HCT116 (cell line): ENCODE data around the gene LIMS2. TPM values are rescaled to one million over a fixed set of nuclear protein-coding genes. Genes with fewer than 3 reads are reported as not detected.

Experiments used
- ATAC-seq: fragments of 200-7000 bp; cut with Tn5 transposase; 2 replicates; pipeline ENCODE4 v1.9.1; 2020; ENCODE audit warnings: mild to moderate bottlenecking, moderate library complexity
- BruUV-seq: library from RNA; stranded (reverse); fragments of 400-500 nt; replicated peaks from 2 replicates; lab custom pipeline; 2021; lab: Mats Ljungman, UMichigan
- CTCF ChIA-PET: fragments of 300-600 bp; sonication (Branson Sonifier 250); formaldehyde crosslinking; loops from one replicate; lab custom pipeline; 2021; ENCODE audit warnings: antibody characterized with exemption; lab: Charles Lee
- POLR2A ChIA-PET: fragments of 300-600, 350-600 bp; sonication (Branson Sonifier 250); formaldehyde crosslinking; loops from one replicate; lab custom pipeline; 2021; ENCODE audit warnings: antibody characterized with exemption; lab: Charles Lee
- RAD21 ChIA-PET, 2 experiments: fragments of 300-600 bp; sonication (Branson Sonifier 250); formaldehyde crosslinking; loops; one replicate each; lab custom pipeline; 2023; ENCODE audit warnings: low total read pairs in 2 of 2; ENCODE audit not compliant: uncharacterized antibody in 2 of 2, unreplicated experiment in 2 of 2, low non-redundant PET in 1 of 2; lab: Charles Lee
- DNase-seq: peaks from one replicate; pipeline ENCODE4 v3.0.0-alpha.2; 2010; ENCODE audit warnings: low read depth, low spot score
- H2AFZ ChIP-seq: fragments of 200-600 bp; shearing (Covaris generic), sonication (generic); 2 replicates; pipeline ENCODE4 v1.6.1; 2017; ENCODE audit warnings: low read depth, mixed run types, mixed read lengths, antibody characterized with exemption, low read length; ENCODE audit not compliant: poor library complexity, severe bottlenecking
- H3K27ac ChIP-seq: 2 replicates; pipeline ENCODE4 v1.5.1; 2012; ENCODE audit warnings: low read depth, low read length
- H3K27me3 ChIP-seq: fragments of 200-600 bp; sonication (generic); 2 replicates; pipeline ENCODE4 v1.6.1; 2016; ENCODE audit warnings: mixed run types, low read length, mixed read lengths; ENCODE audit not compliant: insufficient read depth
- H3K36me3 ChIP-seq, 2 experiments: fragments of 200-500 bp in 1 of 2; fragments of 200-600 bp in 1 of 2; sonication (Bioruptor generic) in 1 of 2; sonication (generic) in 1 of 2; 2 replicates each; pipeline versions ENCODE4 v1.5.1 to v1.6.1; 2014 to 2016; ENCODE audit warnings: low read length in 2 of 2, inconsistent platforms in 1 of 2, mixed read lengths in 1 of 2, mixed run types in 1 of 2; ENCODE audit not compliant: insufficient read depth in 2 of 2, control insufficient read depth in 1 of 2
- H3K4me1 ChIP-seq, 2 experiments: fragments of 200-600 bp in 1 of 2; sonication (generic) in 1 of 2; 2 replicates each; pipeline versions ENCODE4 v1.5.1 to v1.6.1; 2012 to 2017; ENCODE audit warnings: low read length in 2 of 2, inconsistent platforms in 1 of 2, mild to moderate bottlenecking in 1 of 2, mixed read lengths in 1 of 2, mixed run types in 1 of 2, moderate library complexity in 1 of 2; ENCODE audit not compliant: insufficient read depth in 2 of 2, control insufficient read depth in 1 of 2
- H3K4me2 ChIP-seq: fragments of 200-600 bp; sonication (generic); 2 replicates; pipeline ENCODE4 v1.6.1; 2017; ENCODE audit warnings: mixed run types, low read length, mixed read lengths
- H3K4me3 ChIP-seq, 2 experiments: fragments of 200-600 bp in 1 of 2; sonication (generic) in 1 of 2; replicated peaks in 1 of 2; 2 replicates each; pipeline ENCODE4 v1.5.1; 2011 to 2016; ENCODE audit warnings: low read length in 2 of 2, control low read depth in 1 of 2, low read depth in 1 of 2, mild to moderate bottlenecking in 1 of 2, mixed read lengths in 1 of 2, mixed run types in 1 of 2
- H3K79me2 ChIP-seq: fragments of 200-600 bp; sonication (generic); 2 replicates; pipeline ENCODE4 v1.6.1; 2017; ENCODE audit warnings: mild to moderate bottlenecking, mixed run types, low read length, moderate library complexity, mixed read lengths; ENCODE audit not compliant: insufficient read depth
- H3K9ac ChIP-seq: fragments of 200-600 bp; sonication (generic); 2 replicates; pipeline ENCODE4 v1.6.1; 2016; ENCODE audit warnings: low read length, mixed read lengths
- H3K9me2 ChIP-seq: fragments of 200-600 bp; sonication (generic), shearing (Covaris generic); 2 replicates; pipeline ENCODE4 v1.6.1; 2017; ENCODE audit warnings: mixed run types, mild to moderate bottlenecking, moderate library complexity; ENCODE audit not compliant: insufficient read depth
- H3K9me3 ChIP-seq, 2 experiments: fragments of 200-500 bp in 1 of 2; fragments of 200-600 bp in 1 of 2; sonication (Bioruptor generic) in 1 of 2; sonication (generic) in 1 of 2; 2 replicates each; pipeline ENCODE4 v1.6.1; 2014 to 2017; ENCODE audit warnings: low read length in 2 of 2, mixed read lengths in 2 of 2, inconsistent platforms in 1 of 2, low read depth in 1 of 2, mild to moderate bottlenecking in 1 of 2, mixed run types in 1 of 2, moderate library complexity in 1 of 2; ENCODE audit not compliant: control insufficient read depth in 1 of 2, insufficient read depth in 1 of 2
- H4K20me1 ChIP-seq: fragments of 200-600 bp; sonication (generic), shearing (Covaris generic); 2 replicates; pipeline ENCODE4 v1.6.1; 2017; ENCODE audit warnings: mixed run types, mild to moderate bottlenecking, moderate library complexity; ENCODE audit not compliant: insufficient read depth
- CBX3 ChIP-seq: IDR thresholded peaks from 2 replicates; pipeline ENCODE4 v1.6.1; 2012; ENCODE audit warnings: low read depth
- ELF1 ChIP-seq: IDR thresholded peaks from 2 replicates; pipeline ENCODE4 v1.6.1; 2012; ENCODE audit warnings: low read depth, borderline replicate concordance
- EZH2 ChIP-seq: fragments of 200-600 bp; sonication (generic); IDR thresholded peaks from 2 replicates; pipeline ENCODE4 v1.6.1; 2017; ENCODE audit warnings: antibody characterized with exemption, mixed run types
- EZH2phosphoT487 ChIP-seq: fragments of 200-600 bp; IDR thresholded peaks from 2 replicates; pipeline ENCODE4 v1.6.1; 2018; ENCODE audit warnings: antibody characterized with exemption, borderline replicate concordance
- FOSL1 ChIP-seq: IDR thresholded peaks from 2 replicates; pipeline ENCODE4 v1.6.1; 2012; ENCODE audit warnings: low read depth
- JUND ChIP-seq: IDR thresholded peaks from 2 replicates; pipeline ENCODE4 v1.6.1; 2012
- POLR2A ChIP-seq: IDR thresholded peaks from 2 replicates; pipeline ENCODE4 v1.7.0; 2011; ENCODE audit warnings: borderline replicate concordance; ENCODE audit not compliant: insufficient read depth, insufficient read length; ENCODE audit errors: extremely low read depth
- POLR2AphosphoS5 ChIP-seq: IDR thresholded peaks from 2 replicates; pipeline ENCODE4 v1.6.1; 2011; ENCODE audit warnings: mild to moderate bottlenecking, low read depth, low read length, moderate library complexity
- RAD21 ChIP-seq: IDR thresholded peaks from 2 replicates; pipeline ENCODE4 v1.6.1; 2012; ENCODE audit warnings: low read depth, mild to moderate bottlenecking
- SIN3A ChIP-seq: IDR thresholded peaks from 2 replicates; pipeline ENCODE4 v1.6.1; 2012; ENCODE audit warnings: low read depth
- SP1 ChIP-seq: IDR thresholded peaks from 2 replicates; pipeline ENCODE4 v1.6.1; 2012; ENCODE audit warnings: low read depth
- YY1 ChIP-seq: IDR thresholded peaks from 2 replicates; pipeline ENCODE4 v1.6.1; 2011; ENCODE audit warnings: low read length, low read depth, moderate library complexity, mild to moderate bottlenecking; ENCODE audit not compliant: insufficient replicate concordance; ENCODE audit errors: extremely low read depth
- intact Hi-C: fragments of 100-400 bp; cut with micrococcal nuclease; formaldehyde crosslinking; loops from 2 replicates; pipeline ENCODE4 v1.10.0; 2022
- total RNA-seq: library from RNA; stranded (reverse); gene quantifications from one replicate; pipeline ENCODE4 v1.2.1, GENCODE V29; 2021; ENCODE audit not compliant: unreplicated experiment

The LIMS2 gene
- total RNA-seq, 1 experiment from 2014 or later: 3.7 TPM

DNA sequence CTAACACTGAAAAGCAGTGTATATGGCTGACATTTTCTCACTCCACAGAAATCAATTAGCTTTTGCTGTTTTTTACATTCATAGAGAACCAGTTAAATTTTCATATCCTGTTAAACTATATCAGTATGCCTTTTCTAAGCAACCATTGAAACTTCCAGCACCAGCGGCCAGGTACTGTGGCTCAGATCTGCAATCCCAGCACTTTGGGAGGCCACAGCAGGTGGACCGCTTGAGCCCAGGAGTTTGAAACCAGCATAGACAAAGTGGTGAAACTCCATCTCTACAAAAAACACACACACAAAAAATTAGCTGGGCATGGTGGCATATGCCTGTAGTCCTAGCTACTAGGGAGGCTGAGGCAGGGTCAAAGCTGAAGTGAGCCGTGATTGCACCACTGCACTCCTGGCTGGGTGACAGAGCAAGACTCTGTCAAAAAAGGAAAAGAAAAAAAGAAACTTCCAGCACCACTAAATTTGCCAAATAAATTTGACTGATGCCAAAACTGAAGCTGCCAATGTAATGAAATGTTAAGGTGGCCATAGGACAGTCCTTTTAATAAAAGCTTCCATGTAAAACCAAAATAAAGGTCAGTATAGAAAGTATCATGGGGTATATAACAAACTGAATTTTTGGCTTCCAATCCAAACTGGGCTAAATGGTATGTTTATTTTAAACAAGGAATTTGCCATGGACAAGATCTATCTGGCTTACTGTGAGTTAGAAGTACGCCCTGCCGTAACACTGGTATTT lies 29.5 kb upstream of the LIMS2 start:
- Histone ChIP-seq H3K27ac (no peak overlapping the region), H3K9me3 (no peaks in the 10 kb centered on the region), H3K9me2 (no peaks in the 10 kb centered on the region), H3K9ac (no peak overlapping the region), H3K4me1 (peaks cover 13 to 27% of the 10 kb centered on the region in 2 experiments), H3K4me3 (no peak overlapping the region), H2AFZ (no peak overlapping the region), H4K20me1 (no peaks in the 10 kb centered on the region), H3K27me3 (no peaks in the 10 kb centered on the region), H3K79me2 (peaks cover 13% of the 10 kb centered on the region), H3K36me3 (peaks cover 11 to 25% of the 10 kb centered on the region in 2 experiments), H3K4me2 (no peak overlapping the region)
- RAD21 ChIA-PET: no interaction called here
- DNase-seq (no peak), ATAC-seq (no peak)
- POLR2A ChIA-PET: no interaction called here
- BruUV-seq: no TSS peak
- CTCF ChIA-PET: interaction anchor here (0.8 kb wide), 1 partner anchor 55 kb away, joined by 3 read pairs; no protein-coding TSS in a partner anchor
- intact Hi-C loops: no loop called here
- TF ChIP-seq YY1 (no peak), FOSL1 (no peak), CBX3 (no peak), RAD21 (no peak)

DNA sequence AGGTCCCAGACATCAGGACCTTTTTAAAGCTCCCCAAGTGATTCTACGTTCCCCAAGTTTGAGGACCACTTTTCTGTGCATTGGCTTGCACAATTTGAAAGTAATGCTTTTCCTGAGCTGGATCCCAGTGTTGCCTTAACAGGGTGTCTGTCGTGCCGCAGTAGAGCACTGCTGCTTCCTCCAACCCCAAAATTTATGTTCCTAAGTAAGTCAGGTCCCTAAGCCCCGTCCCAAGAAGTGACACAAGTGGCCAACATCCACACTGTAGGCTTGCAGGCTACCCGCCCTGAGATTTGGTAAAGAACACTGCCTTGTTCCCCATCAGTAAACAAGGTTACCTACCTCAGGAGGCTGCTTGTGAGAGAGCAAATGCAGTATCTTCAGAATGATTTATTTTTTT lies 28.0 kb upstream of the LIMS2 start:
- Histone ChIP-seq H3K4me1 (peaks cover 13 to 32% of the 10 kb centered on the region in 2 experiments), H3K27ac (no peak overlapping the region), H3K9me3 (no peaks in the 10 kb centered on the region), H3K36me3 (peaks cover 6 to 15% of the 10 kb centered on the region in 2 experiments), H2AFZ (no peak overlapping the region), H3K4me3 (no peak overlapping the region), H3K9ac (no peak overlapping the region), H3K27me3 (no peaks in the 10 kb centered on the region), H3K4me2 (peak overlapping the region; percentile 83; the same call in 1 of the 2 replicates), H3K9me2 (no peaks in the 10 kb centered on the region), H3K79me2 (peaks cover 13% of the 10 kb centered on the region), H4K20me1 (no peaks in the 10 kb centered on the region)
- ATAC-seq: no peak
- intact Hi-C loops: no loop called here
- ChIA-PET RAD21 (no interaction called here), POLR2A (no interaction called here), CTCF (no interaction called here)
- no peak for DNase-seq
- BruUV-seq: no TSS peak
- TF ChIP-seq POLR2A (no peak), SP1 (no peak), SIN3A (no peak), EZH2 (no peak), EZH2phosphoT487 (no peak), JUND (no peak), POLR2AphosphoS5 (0 out of 2 replicates have a peak, but pooled peaks have one; percentile 22), ELF1 (no peak)
